GM06990 (cell line): Measurements from ENCODE around the gene IGFN1.

Source experiments
- DNase-seq: peaks from one replicate; pipeline ENCODE4 v3.0.0-alpha.2; 2011; ENCODE audit not compliant: insufficient read length; ENCODE audit errors: extremely low read depth
- H3K27me3 ChIP-seq: replicated peaks from 2 replicates; pipeline ENCODE4 v1.6.0; 2011; ENCODE audit warnings: low read length; ENCODE audit not compliant: control insufficient read depth, insufficient read depth
- H3K36me3 ChIP-seq: 2 replicates; pipeline ENCODE4 v1.5.1; 2011; ENCODE audit warnings: low read length; ENCODE audit not compliant: control insufficient read depth, insufficient read depth
- H3K4me3 ChIP-seq: replicated peaks from 2 replicates; pipeline ENCODE4 v1.5.1; 2011; ENCODE audit warnings: low read depth, mild to moderate bottlenecking, control low read depth, low read length
- TF ChIP-seq, protein P1 (sequence below): IDR thresholded peaks from 2 replicates; pipeline ENCODE4 v1.5.1; 2011; ENCODE audit warnings: low read length, control low read depth, mild to moderate bottlenecking, inconsistent platforms; ENCODE audit not compliant: insufficient read depth, poor library complexity, severe bottlenecking

IGFN1 gene

DNA sequence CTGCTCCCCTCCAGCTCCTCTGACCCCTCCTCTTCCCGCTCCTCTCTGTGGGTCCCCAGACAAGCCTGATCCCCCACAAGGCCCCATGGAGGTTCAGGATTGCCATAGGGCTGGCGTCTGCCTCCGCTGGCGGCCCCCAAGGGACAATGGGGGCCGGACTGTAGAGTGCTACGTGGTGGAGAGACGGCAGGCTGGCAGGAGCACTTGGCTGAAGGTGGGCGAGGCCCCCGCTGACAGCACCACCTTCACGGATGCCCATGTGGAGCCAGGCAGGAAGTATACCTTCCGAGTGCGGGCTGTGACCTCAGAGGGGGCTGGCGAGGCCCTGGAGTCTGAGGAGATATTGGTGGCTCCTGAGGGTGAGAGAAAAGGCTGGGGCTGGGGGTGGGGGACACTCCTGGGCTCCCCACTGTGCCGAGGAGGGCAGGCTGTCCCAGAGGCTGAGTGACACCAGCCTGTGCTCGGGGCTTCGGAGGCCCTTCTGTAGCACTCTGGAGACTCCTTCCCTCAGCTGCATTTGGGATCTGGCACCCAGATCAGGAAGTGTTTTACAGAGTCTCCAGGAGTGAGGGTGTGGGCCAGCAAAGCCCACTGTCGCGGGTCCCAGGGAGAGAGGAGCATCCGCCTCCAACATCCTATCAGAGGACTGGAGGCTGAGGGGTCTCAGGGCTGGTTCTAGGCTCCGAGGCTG is 25.9 kb downstream of the IGFN1 start:
- Histone ChIP-seq H3K4me3 (no peak overlapping the region), H3K36me3 (no peaks in the 10 kb centered on the region), H3K27me3 (peaks cover 2% of the 10 kb centered on the region)
- DNase-seq = no peak
- TF ChIP-seq, protein P1, sequence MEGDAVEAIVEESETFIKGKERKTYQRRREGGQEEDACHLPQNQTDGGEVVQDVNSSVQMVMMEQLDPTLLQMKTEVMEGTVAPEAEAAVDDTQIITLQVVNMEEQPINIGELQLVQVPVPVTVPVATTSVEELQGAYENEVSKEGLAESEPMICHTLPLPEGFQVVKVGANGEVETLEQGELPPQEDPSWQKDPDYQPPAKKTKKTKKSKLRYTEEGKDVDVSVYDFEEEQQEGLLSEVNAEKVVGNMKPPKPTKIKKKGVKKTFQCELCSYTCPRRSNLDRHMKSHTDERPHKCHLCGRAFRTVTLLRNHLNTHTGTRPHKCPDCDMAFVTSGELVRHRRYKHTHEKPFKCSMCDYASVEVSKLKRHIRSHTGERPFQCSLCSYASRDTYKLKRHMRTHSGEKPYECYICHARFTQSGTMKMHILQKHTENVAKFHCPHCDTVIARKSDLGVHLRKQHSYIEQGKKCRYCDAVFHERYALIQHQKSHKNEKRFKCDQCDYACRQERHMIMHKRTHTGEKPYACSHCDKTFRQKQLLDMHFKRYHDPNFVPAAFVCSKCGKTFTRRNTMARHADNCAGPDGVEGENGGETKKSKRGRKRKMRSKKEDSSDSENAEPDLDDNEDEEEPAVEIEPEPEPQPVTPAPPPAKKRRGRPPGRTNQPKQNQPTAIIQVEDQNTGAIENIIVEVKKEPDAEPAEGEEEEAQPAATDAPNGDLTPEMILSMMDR = no peak

DNA sequence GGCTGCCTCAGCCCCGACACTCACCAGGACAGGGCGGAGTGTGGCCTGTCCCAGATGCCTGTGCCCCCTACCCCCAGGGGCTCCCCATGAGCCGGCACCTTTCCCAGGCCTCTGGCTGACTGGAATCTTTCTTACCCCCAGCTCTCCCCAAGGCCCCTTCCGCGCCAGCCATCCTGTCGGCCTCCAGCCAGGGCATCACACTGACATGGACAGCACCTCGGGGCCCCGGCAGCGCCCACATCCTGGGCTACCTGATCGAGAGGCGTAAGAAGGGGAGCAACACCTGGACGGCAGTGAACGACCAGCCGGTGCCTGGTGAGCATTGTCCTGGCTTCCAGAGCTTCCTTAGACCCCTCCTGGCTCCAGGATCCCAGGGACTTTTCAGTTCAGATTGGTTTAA is 26.5 kb downstream of the IGFN1 start:
- H3K36me3 ChIP-seq = no peaks in the 10 kb centered on the region
- H3K27me3 ChIP-seq = peaks cover 2% of the 10 kb centered on the region
- no peak overlapping the region for H3K4me3 ChIP-seq
- TF ChIP-seq, protein P1 = no peak
- DNase-seq = no peak

DNA sequence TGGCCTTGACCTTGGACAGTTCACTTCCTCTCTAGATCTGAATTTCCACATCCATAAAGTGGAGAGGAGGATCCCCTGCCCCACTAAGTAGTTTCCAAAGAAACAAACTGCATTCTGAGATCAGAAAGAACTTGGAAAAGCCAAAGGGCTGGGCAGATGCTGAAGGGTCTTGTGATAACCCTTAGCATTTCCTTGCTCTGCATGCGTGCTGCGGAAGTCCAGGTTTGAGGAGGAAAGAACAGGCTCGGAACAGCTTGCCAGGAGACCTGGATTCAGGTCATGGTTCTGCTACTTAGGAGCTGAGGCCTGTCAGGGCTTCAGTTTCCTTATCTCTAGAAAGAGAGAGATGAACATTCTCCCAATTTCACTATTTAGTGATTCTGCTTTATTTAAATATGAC is 27.2 kb downstream of the IGFN1 start:
- no peak for DNase-seq
- no peaks in the 10 kb centered on the region for H3K36me3 ChIP-seq
- H3K27me3 ChIP-seq = peaks cover 2% of the 10 kb centered on the region
- TF ChIP-seq, protein P1 = no peak
- no peak overlapping the region for H3K4me3 ChIP-seq

DNA sequence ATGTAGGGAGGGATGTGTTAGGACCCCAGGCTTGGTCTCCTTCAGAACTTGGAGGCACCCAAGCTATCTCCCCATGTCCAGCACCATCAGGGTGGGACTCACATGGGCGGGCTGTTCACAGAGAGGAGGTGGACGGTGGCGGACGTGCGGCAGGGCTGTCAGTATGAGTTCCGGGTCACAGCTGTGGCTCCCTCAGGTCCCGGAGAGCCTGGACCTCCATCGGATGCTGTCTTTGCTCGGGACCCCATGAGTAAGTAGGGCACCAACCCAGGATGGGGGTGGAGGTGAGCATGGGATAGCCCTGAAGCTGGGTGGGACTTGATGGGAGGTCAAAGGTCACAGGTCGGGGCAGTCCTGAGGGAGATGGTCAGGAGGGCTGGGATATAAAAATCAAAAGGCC is 27.8 kb downstream of the IGFN1 start:
- TF ChIP-seq, protein P1 = no peak
- DNase-seq = no peak
- H3K27me3 ChIP-seq = peaks cover 2% of the 10 kb centered on the region
- H3K36me3 ChIP-seq = no peaks in the 10 kb centered on the region
- H3K4me3 ChIP-seq = no peak overlapping the region

DNA sequence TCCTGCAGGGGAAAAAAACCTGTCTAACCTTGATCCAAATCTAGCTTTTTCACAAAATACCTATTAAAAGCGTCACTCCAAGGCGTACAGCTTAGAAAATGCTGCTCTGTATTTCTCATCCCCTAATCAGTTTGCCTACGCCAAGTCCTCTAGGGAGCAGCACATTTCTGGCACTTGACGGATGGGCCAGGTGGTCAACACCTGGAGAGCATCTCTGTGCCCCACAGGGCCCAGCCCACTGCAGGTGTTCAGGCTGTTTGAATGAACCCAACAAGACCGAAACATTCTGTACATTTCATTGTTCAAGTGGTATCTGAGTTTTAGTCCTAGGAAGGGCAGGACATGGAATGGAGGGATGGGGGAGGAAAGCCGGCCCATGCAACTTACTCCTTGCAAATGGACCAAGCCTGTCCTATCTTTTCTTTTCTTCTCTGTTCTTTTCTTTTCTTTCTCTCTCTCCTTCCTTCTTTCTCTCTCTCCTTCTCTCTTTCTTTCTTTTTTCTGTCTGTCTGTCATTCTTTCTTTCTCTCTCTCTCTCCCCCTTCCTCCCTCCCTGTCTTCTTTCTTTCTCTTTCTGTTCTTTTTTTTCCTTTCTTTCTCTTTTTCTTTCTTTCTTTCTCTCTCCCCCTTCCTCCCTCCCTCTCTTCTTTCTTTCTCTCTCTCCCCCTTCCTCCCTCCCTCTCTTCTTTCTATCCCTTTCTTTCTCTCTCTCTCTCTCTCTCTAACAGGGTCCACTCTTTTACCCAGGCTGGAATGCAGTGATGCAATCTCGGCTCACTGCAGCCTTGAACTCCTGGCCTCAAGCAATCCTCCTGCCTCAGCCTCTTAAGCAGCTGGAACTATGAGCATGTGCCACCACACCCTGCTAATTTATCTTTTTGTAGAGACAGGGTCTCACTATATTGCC is 29.1 kb downstream of the IGFN1 start:
- Histone ChIP-seq H3K4me3 (no peak overlapping the region), H3K27me3 (peaks cover 2% of the 10 kb centered on the region), H3K36me3 (no peaks in the 10 kb centered on the region)
- TF ChIP-seq, protein P1 = no peak
- no peak for DNase-seq
